Natural killer cell (primary cell): Measurements from ENCODE around the gene SLFNL1. TPM values are rescaled to one million over a fixed set of nuclear protein-coding genes. Genes with fewer than 3 reads are reported as not detected.
A peak's percentile ranks its signal among the peaks of the same experiment; 100 is the strongest.

Source experiments
- ATAC-seq, 3 donors: fragments of 150-1000 bp in 2 of 3; fragments of 200-7000 bp in 1 of 3; cut with Tn5 transposase; 1 replicate in 1 of 3; 2 replicates in 2 of 3; pipeline ENCODE4 v1.10.0; 2021; ENCODE audit warnings: mild to moderate bottlenecking in 2 of 3, moderate library complexity in 2 of 3
- DNase-seq, 2 donors: peaks; one replicate each; pipeline versions ENCODE4 v3.0.0 to v3.0.0-alpha.2; 2013 to 2021; ENCODE audit warnings: mixed read lengths in 1 of 2
- H3K27ac ChIP-seq: one replicate; pipeline ENCODE4 v1.5.1; 2013; ENCODE audit warnings: mild to moderate bottlenecking, low read length
- H3K27me3 ChIP-seq: one replicate; pipeline ENCODE4 v1.6.1; 2013; ENCODE audit warnings: low read length; ENCODE audit not compliant: control insufficient read depth, insufficient read depth
- H3K36me3 ChIP-seq: one replicate; pipeline ENCODE4 v1.6.1; 2013; ENCODE audit warnings: low read length; ENCODE audit not compliant: control insufficient read depth, insufficient read depth
- H3K4me1 ChIP-seq: one replicate; pipeline ENCODE4 v1.6.1; 2013; ENCODE audit warnings: low read length; ENCODE audit not compliant: control insufficient read depth, insufficient read depth
- H3K4me3 ChIP-seq: one replicate; pipeline ENCODE4 v1.5.1; 2013; ENCODE audit warnings: low read length
- H3K9me3 ChIP-seq: one replicate; pipeline ENCODE4 v1.6.1; 2013; ENCODE audit warnings: low read length; ENCODE audit not compliant: control insufficient read depth, insufficient read depth
- H3K27ac Mint-ChIP-seq, 2 donors: one replicate each; pipeline ENCODE4 v1.8.0; 2022; ENCODE audit warnings: mild to moderate bottlenecking in 2 of 2, mixed read lengths in 2 of 2, moderate library complexity in 1 of 2
- H3K27me3 Mint-ChIP-seq, 2 donors: one replicate each; pipeline ENCODE4 v1.8.0; 2022; ENCODE audit warnings: low read depth in 2 of 2, mixed read lengths in 2 of 2
- H3K36me3 Mint-ChIP-seq: one replicate; pipeline ENCODE4 v1.8.0; 2022; ENCODE audit warnings: mixed read lengths
- H3K4me1 Mint-ChIP-seq, 2 donors: one replicate each; pipeline ENCODE4 v1.8.0; 2022; ENCODE audit warnings: mixed read lengths in 2 of 2
- H3K4me3 Mint-ChIP-seq: one replicate; pipeline ENCODE4 v1.8.0; 2022; ENCODE audit warnings: mild to moderate bottlenecking, moderate library complexity, mixed read lengths
- H3K9me3 Mint-ChIP-seq, 2 donors: one replicate each; pipeline ENCODE4 v1.8.0; 2022; ENCODE audit warnings: mixed read lengths in 2 of 2
- WGBS: methylation state at CpG from one replicate; pipeline ENCODE4 v1.1.7; 2013; ENCODE audit warnings: missing lambda C conversion rate; ENCODE audit not compliant: insufficient coverage; 5-methylcytosine and 5-hydroxymethylcytosine counted together
- intact Hi-C: fragments of 100-400 bp; cut with micrococcal nuclease; formaldehyde crosslinking; loops from one replicate; pipeline ENCODE4 v1.14.2; 2022
- total RNA-seq, 4 donors: library from RNA; stranded (reverse); fragments of 120-200 nt in 1 of 4; gene quantifications; one replicate each; pipeline versions ENCODE4 v1.2.3 to v1.2.4, GENCODE V29; 2013 to 2022
- TF ChIP-seq, protein P1 (sequence below): fragments of 200-600 bp; IDR thresholded peaks from one replicate; pipeline ENCODE4 v1.8.0; 2022; ENCODE audit warnings: antibody characterized with exemption

The SLFNL1 gene
- total RNA-seq, 3 donors from 2014 or later (not counting 1 experiment from before 2014, with no cell fraction given): 0.09 to 0.18 (median 0.09) TPM

DNA sequence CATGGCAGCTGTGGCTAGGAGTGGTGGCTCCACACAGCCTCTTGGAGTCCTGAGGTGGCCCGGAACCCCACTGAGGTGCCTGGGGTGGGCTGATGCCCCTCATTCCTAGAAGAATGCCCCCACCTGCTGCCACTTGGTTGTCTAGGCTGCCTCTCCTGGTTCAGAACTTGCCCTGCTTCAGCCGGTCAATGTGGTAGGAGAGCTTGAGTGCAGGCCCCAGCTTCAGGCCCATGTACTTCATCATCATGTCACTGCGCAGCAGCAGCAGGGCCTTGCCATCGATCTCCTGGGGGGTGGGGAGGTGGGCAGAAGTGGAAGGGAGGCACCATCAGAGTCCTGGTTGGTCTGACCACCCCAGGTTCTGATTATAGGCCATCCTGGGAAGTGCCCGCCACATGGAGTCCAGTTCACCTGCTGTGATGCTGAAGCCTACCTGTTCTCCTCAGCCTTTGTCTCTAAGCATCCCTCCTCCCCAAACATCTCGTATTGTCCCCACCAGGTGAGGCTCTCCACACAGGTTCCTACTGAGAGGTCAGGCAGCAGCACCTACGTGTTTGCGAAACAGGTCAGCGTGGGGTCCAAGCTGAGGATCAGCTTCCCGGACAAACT, 6.6 kb upstream of the SLFNL1 start:
- H3K4me3 Mint-ChIP-seq: no peak overlapping the region
- peaks cover 18% of the 10 kb centered on the region for H3K36me3 ChIP-seq
- H3K27ac ChIP-seq: no peak overlapping the region
- H3K27ac Mint-ChIP-seq: no peak overlapping the region
- intact Hi-C loops: no loop called here
- H3K4me1 Mint-ChIP-seq: peaks cover 5 to 7% of the 10 kb centered on the region in 2 donors
- ATAC-seq: no peak
- H3K36me3 Mint-ChIP-seq: no peaks in the 10 kb centered on the region
- H3K9me3 Mint-ChIP-seq: no peaks in the 10 kb centered on the region
- H3K4me3 ChIP-seq: no peak overlapping the region
- TF ChIP-seq, protein P1, sequence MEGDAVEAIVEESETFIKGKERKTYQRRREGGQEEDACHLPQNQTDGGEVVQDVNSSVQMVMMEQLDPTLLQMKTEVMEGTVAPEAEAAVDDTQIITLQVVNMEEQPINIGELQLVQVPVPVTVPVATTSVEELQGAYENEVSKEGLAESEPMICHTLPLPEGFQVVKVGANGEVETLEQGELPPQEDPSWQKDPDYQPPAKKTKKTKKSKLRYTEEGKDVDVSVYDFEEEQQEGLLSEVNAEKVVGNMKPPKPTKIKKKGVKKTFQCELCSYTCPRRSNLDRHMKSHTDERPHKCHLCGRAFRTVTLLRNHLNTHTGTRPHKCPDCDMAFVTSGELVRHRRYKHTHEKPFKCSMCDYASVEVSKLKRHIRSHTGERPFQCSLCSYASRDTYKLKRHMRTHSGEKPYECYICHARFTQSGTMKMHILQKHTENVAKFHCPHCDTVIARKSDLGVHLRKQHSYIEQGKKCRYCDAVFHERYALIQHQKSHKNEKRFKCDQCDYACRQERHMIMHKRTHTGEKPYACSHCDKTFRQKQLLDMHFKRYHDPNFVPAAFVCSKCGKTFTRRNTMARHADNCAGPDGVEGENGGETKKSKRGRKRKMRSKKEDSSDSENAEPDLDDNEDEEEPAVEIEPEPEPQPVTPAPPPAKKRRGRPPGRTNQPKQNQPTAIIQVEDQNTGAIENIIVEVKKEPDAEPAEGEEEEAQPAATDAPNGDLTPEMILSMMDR: no peak
- WGBS: over 99% methylated on average over 10 of the region's 10 CpGs
- H3K27me3 ChIP-seq: no peaks in the 10 kb centered on the region
- no peaks in the 10 kb centered on the region for H3K27me3 Mint-ChIP-seq
- DNase-seq: no peak
- peaks cover 8% of the 10 kb centered on the region for H3K4me1 ChIP-seq
- H3K9me3 ChIP-seq: no peaks in the 10 kb centered on the region

DNA sequence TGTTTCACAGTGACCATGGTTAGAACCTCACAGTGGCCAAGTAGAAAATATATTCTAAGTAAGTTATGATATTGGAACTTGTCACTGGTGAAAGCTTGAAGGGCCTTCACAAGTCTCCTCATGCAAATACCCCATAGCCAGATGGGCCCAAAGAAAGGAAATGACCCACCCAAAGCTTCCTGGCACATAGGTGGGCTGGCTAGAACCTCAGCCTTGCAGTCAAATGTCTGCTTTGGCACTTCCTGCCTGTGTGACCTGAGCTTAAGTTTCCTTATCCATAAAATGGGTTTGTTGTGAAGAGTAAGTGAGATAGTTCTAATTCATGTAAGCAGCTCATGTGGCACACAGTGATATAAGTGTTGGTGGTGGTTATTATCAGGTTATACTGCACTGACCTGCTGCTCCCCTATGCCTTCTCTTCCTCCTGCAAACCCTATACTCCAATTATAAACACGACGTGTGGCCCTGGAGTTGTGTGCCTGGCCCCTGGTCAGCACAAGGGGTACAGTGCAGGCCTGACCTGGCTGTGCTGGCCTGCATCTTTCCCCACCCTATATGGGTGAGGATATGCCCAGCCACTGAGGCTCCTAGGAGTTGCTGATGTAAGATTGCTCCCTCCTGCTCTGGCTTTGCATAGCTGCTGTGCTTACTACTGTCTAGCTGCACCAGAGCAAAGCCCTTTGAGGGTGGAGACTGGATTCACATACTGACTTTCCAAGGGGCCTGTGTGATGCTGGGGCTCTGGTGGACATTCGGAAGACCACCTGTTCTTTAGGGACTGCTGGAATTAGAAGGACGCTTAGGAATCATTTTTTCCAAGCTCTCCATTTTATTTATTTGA, 4.7 kb upstream of the SLFNL1 start:
- TF ChIP-seq, protein P1: no peak
- intact Hi-C loops: no loop called here
- H3K27me3 ChIP-seq: no peaks in the 10 kb centered on the region
- Mint-ChIP-seq H3K27ac (peak overlapping the region in 1 of 2 donors; percentile 13), H3K9me3 (no peaks in the 10 kb centered on the region), H3K4me1 (peaks cover 5 to 12% of the 10 kb centered on the region in 2 donors), H3K36me3 (no peaks in the 10 kb centered on the region), H3K4me3 (no peak overlapping the region), H3K27me3 (no peaks in the 10 kb centered on the region)
- ATAC-seq (peak in 1 of 3 donors; percentile 16), DNase-seq (no peak)
- H3K4me1 ChIP-seq: peaks cover 8% of the 10 kb centered on the region
- peaks cover 12% of the 10 kb centered on the region for H3K36me3 ChIP-seq
- H3K4me3 ChIP-seq: no peak overlapping the region
- WGBS: 97% methylated on average over 4 of the region's 4 CpGs
- H3K27ac ChIP-seq: no peak overlapping the region
- no peaks in the 10 kb centered on the region for H3K9me3 ChIP-seq

DNA sequence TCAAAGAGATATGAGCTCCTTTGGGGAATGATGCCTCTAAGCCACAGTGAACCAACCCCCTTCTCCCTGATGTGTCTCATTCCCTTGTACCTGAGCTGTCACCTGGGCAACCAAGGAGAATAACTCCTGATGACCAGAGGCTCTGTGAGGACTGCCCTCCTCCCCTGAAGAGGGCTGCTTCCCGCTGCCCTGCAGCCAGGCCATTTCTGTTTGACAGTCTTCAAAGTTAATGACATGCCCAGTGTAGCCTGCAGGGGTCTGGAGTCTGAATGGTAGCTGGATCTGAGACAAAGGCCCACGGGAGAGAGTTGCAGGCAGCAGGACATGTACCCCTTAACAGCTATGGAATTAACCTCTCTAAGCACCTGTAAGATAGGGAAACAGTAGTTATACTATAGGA, 3.4 kb upstream of the SLFNL1 start:
- H3K36me3 ChIP-seq: peaks cover 8% of the 10 kb centered on the region
- ATAC-seq (no peak), DNase-seq (no peak)
- no peak overlapping the region for H3K4me3 ChIP-seq
- Mint-ChIP-seq H3K36me3 (no peaks in the 10 kb centered on the region), H3K4me3 (no peak overlapping the region), H3K27ac (peak overlapping the region in 1 of 2 donors; percentile 44), H3K4me1 (peaks cover 5 to 12% of the 10 kb centered on the region in 2 donors), H3K27me3 (no peaks in the 10 kb centered on the region), H3K9me3 (no peaks in the 10 kb centered on the region)
- TF ChIP-seq, protein P1: no peak
- H3K9me3 ChIP-seq: no peaks in the 10 kb centered on the region
- peaks cover 8% of the 10 kb centered on the region for H3K4me1 ChIP-seq
- intact Hi-C loops: no loop called here
- no peaks in the 10 kb centered on the region for H3K27me3 ChIP-seq
- 100% methylated on average over 1 of the region's 2 CpGs for WGBS
- H3K27ac ChIP-seq: no peak overlapping the region
